Rectal smooth muscle tissue (tissue), 1 donor: ENCODE data around the gene PLAC1.

ENCODE experiments used
- H3K27ac ChIP-seq: one replicate; pipeline ENCODE4 v1.7.0; 2013; ENCODE audit warnings: low read depth, low read length, inconsistent platforms
- H3K27me3 ChIP-seq: one replicate; pipeline ENCODE4 v1.7.0; 2013; ENCODE audit warnings: low read length; ENCODE audit not compliant: control insufficient read depth, insufficient read depth
- H3K36me3 ChIP-seq: one replicate; pipeline ENCODE4 v1.7.0; 2013; ENCODE audit warnings: low read length; ENCODE audit not compliant: control insufficient read depth, insufficient read depth
- H3K4me1 ChIP-seq: one replicate; pipeline ENCODE4 v1.7.0; 2013; ENCODE audit warnings: low read length; ENCODE audit not compliant: control insufficient read depth, insufficient read depth
- H3K4me3 ChIP-seq: one replicate; pipeline ENCODE4 v1.7.0; 2013; ENCODE audit warnings: low read length
- H3K9ac ChIP-seq: one replicate; pipeline ENCODE4 v1.7.0; 2013; ENCODE audit warnings: low read length

PLAC1 gene

GRCh38 chrX:134661295-134661694, 3.0 kb upstream of the PLAC1 start:
- H3K9ac ChIP-seq, result no peak overlapping the region
- no peak overlapping the region for H3K27ac ChIP-seq
- H3K36me3 ChIP-seq, result no peaks in the 10 kb centered on the region
- no peak overlapping the region for H3K4me3 ChIP-seq
- H3K4me1 ChIP-seq, result no peaks in the 10 kb centered on the region
- no peaks in the 10 kb centered on the region for H3K27me3 ChIP-seq

GRCh38 chrX:134660627-134661026, 2.4 kb upstream of the PLAC1 start:
- H3K27me3 ChIP-seq, result no peaks in the 10 kb centered on the region
- no peaks in the 10 kb centered on the region for H3K4me1 ChIP-seq
- H3K4me3 ChIP-seq, result no peak overlapping the region
- H3K9ac ChIP-seq, result no peak overlapping the region
- no peaks in the 10 kb centered on the region for H3K36me3 ChIP-seq
- H3K27ac ChIP-seq, result no peak overlapping the region

- Histone ChIP-seq H3K36me3 (no peaks in the 10 kb centered on the region), H3K9ac (no peak overlapping the region), H3K27me3 (no peaks in the 10 kb centered on the region), H3K4me1 (no peaks in the 10 kb centered on the region), H3K27ac (no peak overlapping the region), H3K4me3 (no peak overlapping the region)
Measured at GRCh38 chrX:134659761-134660160, 1.5 kb upstream of the PLAC1 start.

- H3K4me1 ChIP-seq, result no peaks in the 10 kb centered on the region
- no peaks in the 10 kb centered on the region for H3K27me3 ChIP-seq
- H3K27ac ChIP-seq, result no peak overlapping the region
- H3K36me3 ChIP-seq, result no peaks in the 10 kb centered on the region
- H3K9ac ChIP-seq, result no peak overlapping the region
- no peak overlapping the region for H3K4me3 ChIP-seq
Measured at GRCh38 chrX:134658760-134659023, 421 bp upstream of the PLAC1 start.

GRCh38 chrX:134654398-134655012, 3.8 kb downstream of the PLAC1 start:
- no peak overlapping the region for H3K27ac ChIP-seq
- no peaks in the 10 kb centered on the region for H3K27me3 ChIP-seq
- H3K36me3 ChIP-seq, result no peaks in the 10 kb centered on the region
- H3K4me3 ChIP-seq, result no peak overlapping the region
- H3K4me1 ChIP-seq, result no peaks in the 10 kb centered on the region
- H3K9ac ChIP-seq, result no peak overlapping the region

- Histone ChIP-seq H3K27me3 (no peaks in the 10 kb centered on the region), H3K9ac (no peak overlapping the region), H3K4me1 (no peaks in the 10 kb centered on the region), H3K4me3 (no peak overlapping the region), H3K27ac (no peak overlapping the region), H3K36me3 (no peaks in the 10 kb centered on the region)
Measured at GRCh38 chrX:134653835-134654234, 4.4 kb downstream of the PLAC1 start.

- no peak overlapping the region for H3K27ac ChIP-seq
- H3K27me3 ChIP-seq, result no peaks in the 10 kb centered on the region
- H3K36me3 ChIP-seq, result no peaks in the 10 kb centered on the region
- no peaks in the 10 kb centered on the region for H3K4me1 ChIP-seq
- H3K9ac ChIP-seq, result no peak overlapping the region
- no peak overlapping the region for H3K4me3 ChIP-seq
Measured at GRCh38 chrX:134650701-134651100, 7.6 kb downstream of the PLAC1 start.

GRCh38 chrX:134649770-134650169, 8.5 kb downstream of the PLAC1 start:
- Histone ChIP-seq H3K36me3 (no peaks in the 10 kb centered on the region), H3K9ac (no peak overlapping the region), H3K4me1 (no peaks in the 10 kb centered on the region), H3K27ac (no peak overlapping the region), H3K27me3 (no peaks in the 10 kb centered on the region), H3K4me3 (no peak overlapping the region)

GRCh38 chrX:134647477-134647877, 10.8 kb downstream of the PLAC1 start:
- no peaks in the 10 kb centered on the region for H3K4me1 ChIP-seq
- H3K4me3 ChIP-seq, result no peak overlapping the region
- H3K27me3 ChIP-seq, result no peaks in the 10 kb centered on the region
- no peaks in the 10 kb centered on the region for H3K36me3 ChIP-seq
- H3K9ac ChIP-seq, result no peak overlapping the region
- no peak overlapping the region for H3K27ac ChIP-seq

- H3K4me3 ChIP-seq, result no peak overlapping the region
- H3K4me1 ChIP-seq, result no peaks in the 10 kb centered on the region
- no peak overlapping the region for H3K27ac ChIP-seq
- peaks cover 2% of the 10 kb centered on the region for H3K27me3 ChIP-seq
- no peaks in the 10 kb centered on the region for H3K36me3 ChIP-seq
- H3K9ac ChIP-seq, result no peak overlapping the region
Measured at GRCh38 chrX:134646691-134647090, 11.6 kb downstream of the PLAC1 start.

- H3K27me3 ChIP-seq, result peaks cover 2% of the 10 kb centered on the region
- H3K9ac ChIP-seq, result no peak overlapping the region
- H3K4me1 ChIP-seq, result no peaks in the 10 kb centered on the region
- no peak overlapping the region for H3K4me3 ChIP-seq
- no peaks in the 10 kb centered on the region for H3K36me3 ChIP-seq
- H3K27ac ChIP-seq, result no peak overlapping the region
Measured at GRCh38 chrX:134645936-134646543, 12.2 kb downstream of the PLAC1 start.

- H3K4me1 ChIP-seq, result no peaks in the 10 kb centered on the region
- H3K27me3 ChIP-seq, result peaks cover 2% of the 10 kb centered on the region
- no peaks in the 10 kb centered on the region for H3K36me3 ChIP-seq
- H3K9ac ChIP-seq, result no peak overlapping the region
- H3K4me3 ChIP-seq, result no peak overlapping the region
- no peak overlapping the region for H3K27ac ChIP-seq
Measured at GRCh38 chrX:134642386-134642785, 15.9 kb downstream of the PLAC1 start.

GRCh38 chrX:134641346-134641745, 16.9 kb downstream of the PLAC1 start:
- Histone ChIP-seq H3K36me3 (no peaks in the 10 kb centered on the region), H3K9ac (no peak overlapping the region), H3K4me1 (no peaks in the 10 kb centered on the region), H3K27me3 (peaks cover 2% of the 10 kb centered on the region), H3K27ac (no peak overlapping the region), H3K4me3 (no peak overlapping the region)
